Mammary epithelial cell (primary cell): ENCODE measurements around the gene PHLDB2.

Experiments
- EZH2 ChIP-seq: IDR thresholded peaks from 2 replicates; pipeline ENCODE4 v1.6.1; 2012; ENCODE audit warnings: low read length, inconsistent platforms, borderline replicate concordance
- TF ChIP-seq, protein P1 (sequence below), 2 donors: IDR thresholded peaks in 1 of 2; conservative IDR thresholded peaks in 1 of 2; 2 replicates each; pipeline ENCODE4 v1.5.1; 2011 to 2012; ENCODE audit warnings: inconsistent platforms in 2 of 2, low read length in 2 of 2, mild to moderate bottlenecking in 2 of 2, control low read depth in 1 of 2, low read depth in 1 of 2; ENCODE audit not compliant: insufficient read depth in 1 of 2; ENCODE audit errors: extremely low read depth in 1 of 2

DNA sequence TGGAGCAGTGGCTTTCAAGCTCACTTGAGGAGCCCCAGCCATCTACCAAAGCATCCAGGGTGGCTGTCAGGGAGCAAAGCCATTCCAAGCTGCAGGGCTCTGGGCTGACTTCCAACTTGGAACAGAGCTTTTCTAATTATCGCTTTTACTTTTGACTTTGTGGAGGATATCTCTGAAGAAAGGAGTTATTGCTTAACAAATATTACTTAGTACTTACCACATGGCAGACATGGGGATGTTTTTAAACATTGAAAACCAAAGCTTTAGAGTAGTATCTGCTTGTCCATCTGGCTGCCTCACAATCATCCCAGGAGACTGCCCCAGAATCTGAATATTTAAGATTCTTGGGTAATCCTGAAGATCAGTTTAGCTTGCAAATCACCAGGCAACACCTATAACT, 148.6 kb downstream of the PHLDB2 start:
- TF ChIP-seq, protein P1, sequence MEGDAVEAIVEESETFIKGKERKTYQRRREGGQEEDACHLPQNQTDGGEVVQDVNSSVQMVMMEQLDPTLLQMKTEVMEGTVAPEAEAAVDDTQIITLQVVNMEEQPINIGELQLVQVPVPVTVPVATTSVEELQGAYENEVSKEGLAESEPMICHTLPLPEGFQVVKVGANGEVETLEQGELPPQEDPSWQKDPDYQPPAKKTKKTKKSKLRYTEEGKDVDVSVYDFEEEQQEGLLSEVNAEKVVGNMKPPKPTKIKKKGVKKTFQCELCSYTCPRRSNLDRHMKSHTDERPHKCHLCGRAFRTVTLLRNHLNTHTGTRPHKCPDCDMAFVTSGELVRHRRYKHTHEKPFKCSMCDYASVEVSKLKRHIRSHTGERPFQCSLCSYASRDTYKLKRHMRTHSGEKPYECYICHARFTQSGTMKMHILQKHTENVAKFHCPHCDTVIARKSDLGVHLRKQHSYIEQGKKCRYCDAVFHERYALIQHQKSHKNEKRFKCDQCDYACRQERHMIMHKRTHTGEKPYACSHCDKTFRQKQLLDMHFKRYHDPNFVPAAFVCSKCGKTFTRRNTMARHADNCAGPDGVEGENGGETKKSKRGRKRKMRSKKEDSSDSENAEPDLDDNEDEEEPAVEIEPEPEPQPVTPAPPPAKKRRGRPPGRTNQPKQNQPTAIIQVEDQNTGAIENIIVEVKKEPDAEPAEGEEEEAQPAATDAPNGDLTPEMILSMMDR (conservative IDR thresholded peaks at IDR 0.05 in 1 of 2, IDR thresholded peaks at IDR 0.05 in 1 of 2; ENCODE audit: extremely low read depth in 1 of 2, insufficient read depth in 1 of 2, low read depth in 1 of 2, low read length in 2 of 2): no peak
- no peak for TF ChIP-seq EZH2
